Measurements from ENCODE around the gene POTEB3. TPM values are rescaled to one million over a fixed set of nuclear protein-coding genes. Genes with fewer than 3 reads are reported as not detected.

Gene POTEB3
- total RNA-seq (2022; extraction: Qiagen RNA extraction; ENCODE audit: low read depth), result not detected in 5 replicates

GRCh38 chr15:21440399-21440798 is at the start of gene POTEB3:
POTEB3 (minus strand) TSS chr15:21440499; CDS start chr15:21440011, 488 bp downstream.

